ENCODE measurements around the gene MOB3B. TPM values are rescaled to one million over a fixed set of nuclear protein-coding genes. Genes with fewer than 3 reads are reported as not detected.

Gene MOB3B
- polyA plus RNA-seq, 1 experiment: 0.04 TPM

DNA sequence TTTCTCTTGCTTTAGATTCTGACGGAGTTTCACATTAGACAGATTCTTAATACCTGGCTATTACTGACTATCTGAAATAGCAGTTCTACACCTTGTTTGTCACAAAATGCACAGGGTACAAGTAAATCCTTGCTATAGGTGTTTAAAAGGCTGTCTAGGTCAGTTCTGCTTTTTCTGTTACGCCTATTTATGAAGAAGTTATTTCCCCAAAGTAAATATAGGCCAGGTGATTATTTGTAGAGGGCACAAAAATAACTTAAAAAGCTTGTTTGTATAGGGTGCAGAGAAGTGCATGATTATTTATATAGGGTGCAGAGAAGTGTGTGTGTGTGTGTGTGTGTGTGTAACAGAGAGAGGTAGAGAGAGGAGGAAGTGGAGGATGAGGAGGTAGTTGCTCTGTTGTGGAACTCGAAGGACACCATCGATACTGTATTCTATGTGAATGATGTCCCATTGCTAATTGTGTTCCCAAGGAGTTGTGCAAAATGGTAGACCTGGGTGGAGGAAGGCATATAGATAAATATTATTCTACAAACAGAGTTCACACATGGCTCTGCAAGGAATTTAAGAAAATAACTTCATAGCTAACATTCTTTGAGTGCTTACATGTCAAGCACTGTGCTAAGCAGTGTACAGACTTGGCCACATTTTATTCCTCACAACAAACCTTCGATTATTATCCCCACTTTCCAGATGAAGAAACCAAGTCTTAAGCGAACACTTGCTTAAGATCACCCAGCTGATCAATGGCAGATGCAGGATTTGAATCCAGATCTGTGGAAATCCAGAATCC is 136.4 kb downstream of the MOB3B start:
- Histone ChIP-seq H3K36me3 (ENCODE audit: control insufficient read depth, insufficient read depth, low read length) (no peaks in the 10 kb centered on the region), H3K4me3 (ENCODE audit: low read depth, low read length) (no peak overlapping the region), H3K27me3 (ENCODE audit: control insufficient read depth, insufficient read depth, low read length) (no peaks in the 10 kb centered on the region)
- POLR2A ChIA-PET: no interaction called here
- no peak for DNase-seq (ENCODE audit: low read depth)
- TF ChIP-seq, protein P1, sequence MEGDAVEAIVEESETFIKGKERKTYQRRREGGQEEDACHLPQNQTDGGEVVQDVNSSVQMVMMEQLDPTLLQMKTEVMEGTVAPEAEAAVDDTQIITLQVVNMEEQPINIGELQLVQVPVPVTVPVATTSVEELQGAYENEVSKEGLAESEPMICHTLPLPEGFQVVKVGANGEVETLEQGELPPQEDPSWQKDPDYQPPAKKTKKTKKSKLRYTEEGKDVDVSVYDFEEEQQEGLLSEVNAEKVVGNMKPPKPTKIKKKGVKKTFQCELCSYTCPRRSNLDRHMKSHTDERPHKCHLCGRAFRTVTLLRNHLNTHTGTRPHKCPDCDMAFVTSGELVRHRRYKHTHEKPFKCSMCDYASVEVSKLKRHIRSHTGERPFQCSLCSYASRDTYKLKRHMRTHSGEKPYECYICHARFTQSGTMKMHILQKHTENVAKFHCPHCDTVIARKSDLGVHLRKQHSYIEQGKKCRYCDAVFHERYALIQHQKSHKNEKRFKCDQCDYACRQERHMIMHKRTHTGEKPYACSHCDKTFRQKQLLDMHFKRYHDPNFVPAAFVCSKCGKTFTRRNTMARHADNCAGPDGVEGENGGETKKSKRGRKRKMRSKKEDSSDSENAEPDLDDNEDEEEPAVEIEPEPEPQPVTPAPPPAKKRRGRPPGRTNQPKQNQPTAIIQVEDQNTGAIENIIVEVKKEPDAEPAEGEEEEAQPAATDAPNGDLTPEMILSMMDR (IDR thresholded peaks at IDR 0.05; ENCODE audit: insufficient read depth, low read depth, low read length): no peak
- CTCF ChIA-PET: no interaction called here

DNA sequence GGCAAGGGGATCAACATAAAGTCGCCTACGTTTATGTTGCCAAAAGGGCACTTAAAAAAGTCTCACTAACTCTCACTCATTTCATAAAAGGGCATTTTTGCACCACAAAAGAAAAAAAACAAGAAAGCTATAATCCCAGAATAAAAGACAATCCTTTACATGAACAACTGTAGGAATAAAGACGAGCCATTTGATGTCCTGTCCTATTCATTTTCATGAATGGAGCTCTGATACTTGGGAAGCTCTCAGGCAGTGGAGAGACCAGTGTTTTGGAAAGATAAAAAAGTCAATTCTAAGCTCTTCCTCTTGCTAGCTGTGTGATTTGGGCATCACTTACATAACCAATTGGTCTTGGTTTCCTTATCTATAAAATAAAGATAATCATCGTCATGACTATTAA is 137.2 kb downstream of the MOB3B start:
- H3K4me3 ChIP-seq (ENCODE audit: low read depth, low read length): no peak overlapping the region
- TF ChIP-seq, protein P1 (IDR thresholded peaks at IDR 0.05; ENCODE audit: insufficient read depth, low read depth, low read length): no peak
- CTCF ChIA-PET: no interaction called here
- no peak for DNase-seq (ENCODE audit: low read depth)
- POLR2A ChIA-PET: no interaction called here
- no peaks in the 10 kb centered on the region for H3K36me3 ChIP-seq (ENCODE audit: control insufficient read depth, insufficient read depth, low read length)
- H3K27me3 ChIP-seq (ENCODE audit: control insufficient read depth, insufficient read depth, low read length): no peaks in the 10 kb centered on the region

DNA sequence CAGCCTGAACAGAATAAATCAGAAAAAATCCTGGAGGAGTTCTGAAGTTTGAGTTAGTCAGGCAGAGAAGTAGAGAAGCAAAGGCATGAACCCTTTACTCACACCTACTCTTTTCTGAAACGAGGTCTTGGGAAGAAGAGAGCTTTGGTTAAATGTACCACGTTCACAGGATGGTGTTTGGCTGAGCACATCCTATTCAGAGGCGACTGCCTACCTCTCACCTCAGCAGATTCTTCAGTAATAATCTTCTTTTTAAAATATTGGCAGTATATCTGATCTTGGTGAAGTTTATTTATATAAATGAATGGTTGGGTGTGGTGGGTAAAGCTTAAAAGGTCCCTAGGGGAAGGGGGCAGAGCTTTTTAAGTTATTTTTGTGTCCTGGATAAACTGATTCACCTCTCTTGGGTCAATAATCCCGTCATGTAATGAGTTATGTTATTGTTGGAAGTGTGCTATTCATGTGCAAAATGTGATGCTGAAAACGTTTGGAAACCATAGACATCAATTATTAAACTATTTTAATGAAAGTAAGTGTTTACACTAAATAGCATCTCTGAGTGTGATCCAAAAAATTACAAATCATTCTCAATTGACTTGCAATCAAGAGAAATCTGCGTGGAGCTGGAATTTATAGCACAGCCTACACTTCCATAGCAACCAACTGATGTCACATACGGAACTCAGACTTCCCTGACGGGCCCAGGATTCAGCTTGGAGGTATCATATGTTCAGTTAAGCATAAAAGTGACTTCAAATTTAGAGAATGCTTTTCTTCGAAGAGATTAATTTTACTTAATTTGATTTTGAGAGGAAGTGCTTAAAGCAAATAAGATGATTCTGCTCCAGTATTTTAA is 138.3 kb downstream of the MOB3B start:
- CTCF ChIA-PET: no interaction called here
- H3K36me3 ChIP-seq (ENCODE audit: control insufficient read depth, insufficient read depth, low read length): no peaks in the 10 kb centered on the region
- H3K27me3 ChIP-seq (ENCODE audit: control insufficient read depth, insufficient read depth, low read length): no peaks in the 10 kb centered on the region
- H3K4me3 ChIP-seq (ENCODE audit: low read depth, low read length): no peak overlapping the region
- DNase-seq (ENCODE audit: low read depth): no peak
- POLR2A ChIA-PET: no interaction called here
- TF ChIP-seq, protein P1 (IDR thresholded peaks at IDR 0.05; ENCODE audit: insufficient read depth, low read depth, low read length): no peak

DNA sequence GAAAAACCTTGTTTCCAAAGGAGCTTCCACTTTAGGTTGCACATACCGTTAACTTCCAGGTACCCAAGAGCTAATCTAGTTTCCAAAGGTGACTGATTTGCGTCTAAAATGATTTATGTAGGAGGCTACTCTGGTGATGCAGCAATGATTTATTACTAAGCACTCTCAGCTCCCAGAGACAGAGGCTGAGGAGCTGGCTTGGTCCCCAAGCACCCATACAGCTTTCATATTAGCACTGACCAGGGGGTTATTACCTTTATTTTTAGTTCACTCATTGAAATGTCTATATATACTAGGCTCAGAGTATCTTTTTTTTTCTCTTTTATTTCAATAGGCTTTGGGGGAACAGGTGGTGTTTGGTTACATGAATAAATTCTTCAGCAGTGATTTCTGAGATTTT is 141.5 kb downstream of the MOB3B start:
- ChIA-PET POLR2A (no interaction called here), CTCF (interaction anchor here (1.1 kb wide), 1 partner anchor 177 kb away, joined by 4 read pairs; no protein-coding TSS in a partner anchor)
- Histone ChIP-seq H3K27me3 (ENCODE audit: control insufficient read depth, insufficient read depth, low read length) (no peaks in the 10 kb centered on the region), H3K36me3 (ENCODE audit: control insufficient read depth, insufficient read depth, low read length) (no peaks in the 10 kb centered on the region), H3K4me3 (ENCODE audit: low read depth, low read length) (no peak overlapping the region)
- TF ChIP-seq, protein P1 (IDR thresholded peaks at IDR 0.05; ENCODE audit: insufficient read depth, low read depth, low read length): no peak
- DNase-seq (ENCODE audit: low read depth): no peak

DNA sequence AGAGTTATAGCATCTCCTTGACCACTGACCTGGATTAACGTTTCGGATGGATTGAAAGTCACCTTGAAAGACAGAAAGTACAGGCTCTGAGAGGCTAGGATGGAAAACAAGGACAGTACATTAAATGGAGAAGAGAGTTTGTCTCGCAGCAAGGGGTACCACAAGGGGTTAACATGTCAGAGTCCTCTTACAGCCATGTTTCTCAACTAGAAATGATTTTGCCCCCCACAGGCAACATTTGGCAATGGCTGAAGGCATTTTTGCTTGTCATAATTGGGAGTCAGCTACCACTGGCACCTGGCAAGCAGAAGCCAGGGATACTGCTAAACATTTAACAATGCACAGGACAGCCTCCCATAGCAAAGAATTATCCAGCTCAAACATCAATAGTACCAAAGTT is 141.9 kb downstream of the MOB3B start:
- no peak for DNase-seq (ENCODE audit: low read depth)
- TF ChIP-seq, protein P1 (IDR thresholded peaks at IDR 0.05; ENCODE audit: insufficient read depth, low read depth, low read length): no peak
- CTCF ChIA-PET: interaction anchor here (1.1 kb wide), 1 partner anchor 177 kb away, joined by 4 read pairs; no protein-coding TSS in a partner anchor
- no peaks in the 10 kb centered on the region for H3K36me3 ChIP-seq (ENCODE audit: control insufficient read depth, insufficient read depth, low read length)
- no peaks in the 10 kb centered on the region for H3K27me3 ChIP-seq (ENCODE audit: control insufficient read depth, insufficient read depth, low read length)
- POLR2A ChIA-PET: no interaction called here
- no peak overlapping the region for H3K4me3 ChIP-seq (ENCODE audit: low read depth, low read length)
